ENCODE data around the gene PAX5. TPM values are rescaled to one million over a fixed set of nuclear protein-coding genes. Genes with fewer than 3 reads are reported as not detected.

PAX5 gene
- total and polyA plus RNA-seq, 2 donors (not counting 1 experiment from before 2014, with no cell fraction given), result not detected

DNA sequence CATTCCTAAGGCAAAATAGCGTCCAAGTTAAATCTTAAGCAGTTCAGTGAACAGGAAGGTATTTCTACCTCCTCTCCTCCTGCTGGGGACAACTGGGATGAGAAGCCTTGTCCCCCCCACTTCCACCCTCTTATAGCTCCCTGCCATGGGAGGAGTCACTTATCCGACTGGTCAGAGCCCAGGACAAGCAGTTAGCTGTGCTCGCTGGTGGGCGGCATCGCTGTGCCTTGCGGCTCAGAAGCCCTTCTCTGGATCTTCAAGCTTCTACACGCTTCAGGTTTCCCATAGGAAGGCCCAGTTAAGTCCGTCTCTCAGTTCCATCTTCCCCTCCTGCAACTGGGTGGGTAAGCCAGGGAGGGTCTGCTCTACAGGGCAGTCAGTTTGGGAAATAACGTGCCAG is 77.2 kb downstream of the PAX5 start:
- Histone ChIP-seq H3K9ac (ENCODE audit: insufficient read depth, low read length) (no peak overlapping the region), H3K27me3 (ENCODE audit: control insufficient read depth, insufficient read depth, low read length) (peaks cover 14% of the 10 kb centered on the region), H3K36me3 (ENCODE audit: control insufficient read depth, insufficient read depth, low read length) (no peaks in the 10 kb centered on the region), H3K79me2 (ENCODE audit: control insufficient read depth, insufficient read depth, low read length) (no peaks in the 10 kb centered on the region), H3K27ac (ENCODE audit: insufficient read depth, low read length) (no peak overlapping the region), H3K9me3 (ENCODE audit: control insufficient read depth, insufficient read depth, low read depth, low read length) (no peaks in the 10 kb centered on the region), H4K20me1 (ENCODE audit: control insufficient read depth, extremely low read depth, insufficient read depth, low read length) (no peaks in the 10 kb centered on the region), H3K4me1 (ENCODE audit: control insufficient read depth, extremely low read depth, insufficient read depth, low read length) (no peaks in the 10 kb centered on the region), H2AFZ (ENCODE audit: low read length) (no peak overlapping the region), H3K4me3 (replicated peaks in 1 of 4; ENCODE audit: control extremely low read depth in 1 of 4, insufficient read depth in 1 of 4, low read depth in 3 of 4, low read length in 4 of 4) (no peak overlapping the region), H3K4me2 (ENCODE audit: extremely low read depth, insufficient read depth, low read length) (no peak overlapping the region)
- TF ChIP-seq, protein P1, sequence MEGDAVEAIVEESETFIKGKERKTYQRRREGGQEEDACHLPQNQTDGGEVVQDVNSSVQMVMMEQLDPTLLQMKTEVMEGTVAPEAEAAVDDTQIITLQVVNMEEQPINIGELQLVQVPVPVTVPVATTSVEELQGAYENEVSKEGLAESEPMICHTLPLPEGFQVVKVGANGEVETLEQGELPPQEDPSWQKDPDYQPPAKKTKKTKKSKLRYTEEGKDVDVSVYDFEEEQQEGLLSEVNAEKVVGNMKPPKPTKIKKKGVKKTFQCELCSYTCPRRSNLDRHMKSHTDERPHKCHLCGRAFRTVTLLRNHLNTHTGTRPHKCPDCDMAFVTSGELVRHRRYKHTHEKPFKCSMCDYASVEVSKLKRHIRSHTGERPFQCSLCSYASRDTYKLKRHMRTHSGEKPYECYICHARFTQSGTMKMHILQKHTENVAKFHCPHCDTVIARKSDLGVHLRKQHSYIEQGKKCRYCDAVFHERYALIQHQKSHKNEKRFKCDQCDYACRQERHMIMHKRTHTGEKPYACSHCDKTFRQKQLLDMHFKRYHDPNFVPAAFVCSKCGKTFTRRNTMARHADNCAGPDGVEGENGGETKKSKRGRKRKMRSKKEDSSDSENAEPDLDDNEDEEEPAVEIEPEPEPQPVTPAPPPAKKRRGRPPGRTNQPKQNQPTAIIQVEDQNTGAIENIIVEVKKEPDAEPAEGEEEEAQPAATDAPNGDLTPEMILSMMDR (conservative IDR thresholded peaks at IDR 0.05 in 1 of 2, IDR thresholded peaks at IDR 0.05 in 1 of 2; ENCODE audit: low read depth in 1 of 2, low read length in 2 of 2), result no peak
- TF ChIP-seq EZH2 (IDR thresholded peaks at IDR 0.05; ENCODE audit: low read length, missing control alignments), result no peak
- no peak for DNase-seq (ENCODE audit: low read depth in 2 of 2)

GRCh38 chr9:36950389-36950788 is 83.7 kb downstream of the PAX5 start:
- Histone ChIP-seq H3K4me2 (ENCODE audit: extremely low read depth, insufficient read depth, low read length) (no peak overlapping the region), H3K27me3 (ENCODE audit: control insufficient read depth, insufficient read depth, low read length) (peaks cover 2% of the 10 kb centered on the region), H3K9me3 (ENCODE audit: control insufficient read depth, insufficient read depth, low read depth, low read length) (no peaks in the 10 kb centered on the region), H3K79me2 (ENCODE audit: control insufficient read depth, insufficient read depth, low read length) (no peaks in the 10 kb centered on the region), H4K20me1 (ENCODE audit: control insufficient read depth, extremely low read depth, insufficient read depth, low read length) (no peaks in the 10 kb centered on the region), H2AFZ (ENCODE audit: low read length) (no peak overlapping the region), H3K9ac (ENCODE audit: insufficient read depth, low read length) (no peak overlapping the region), H3K36me3 (ENCODE audit: control insufficient read depth, insufficient read depth, low read length) (no peaks in the 10 kb centered on the region), H3K27ac (ENCODE audit: insufficient read depth, low read length) (no peak overlapping the region), H3K4me1 (ENCODE audit: control insufficient read depth, extremely low read depth, insufficient read depth, low read length) (no peaks in the 10 kb centered on the region), H3K4me3 (replicated peaks in 1 of 4; ENCODE audit: control extremely low read depth in 1 of 4, insufficient read depth in 1 of 4, low read depth in 3 of 4, low read length in 4 of 4) (no peak overlapping the region)
- TF ChIP-seq, protein P1 (conservative IDR thresholded peaks at IDR 0.05 in 1 of 2, IDR thresholded peaks at IDR 0.05 in 1 of 2; ENCODE audit: low read depth in 1 of 2, low read length in 2 of 2), result no peak
- no peak for TF ChIP-seq EZH2 (IDR thresholded peaks at IDR 0.05; ENCODE audit: low read length, missing control alignments)
- DNase-seq (ENCODE audit: low read depth in 2 of 2), result no peak

- Histone ChIP-seq H4K20me1 (ENCODE audit: control insufficient read depth, extremely low read depth, insufficient read depth, low read length) (no peaks in the 10 kb centered on the region), H3K27me3 (ENCODE audit: control insufficient read depth, insufficient read depth, low read length) (peaks cover 2% of the 10 kb centered on the region), H3K36me3 (ENCODE audit: control insufficient read depth, insufficient read depth, low read length) (no peaks in the 10 kb centered on the region), H3K9ac (ENCODE audit: insufficient read depth, low read length) (no peak overlapping the region), H3K4me3 (replicated peaks in 1 of 4; ENCODE audit: control extremely low read depth in 1 of 4, insufficient read depth in 1 of 4, low read depth in 3 of 4, low read length in 4 of 4) (no peak overlapping the region), H3K79me2 (ENCODE audit: control insufficient read depth, insufficient read depth, low read length) (no peaks in the 10 kb centered on the region), H3K4me1 (ENCODE audit: control insufficient read depth, extremely low read depth, insufficient read depth, low read length) (no peaks in the 10 kb centered on the region), H3K4me2 (ENCODE audit: extremely low read depth, insufficient read depth, low read length) (no peak overlapping the region), H3K27ac (ENCODE audit: insufficient read depth, low read length) (no peak overlapping the region), H2AFZ (ENCODE audit: low read length) (no peak overlapping the region), H3K9me3 (ENCODE audit: control insufficient read depth, insufficient read depth, low read depth, low read length) (no peaks in the 10 kb centered on the region)
- DNase-seq (ENCODE audit: low read depth in 2 of 2), result no peak
- TF ChIP-seq, protein P1 (conservative IDR thresholded peaks at IDR 0.05 in 1 of 2, IDR thresholded peaks at IDR 0.05 in 1 of 2; ENCODE audit: low read depth in 1 of 2, low read length in 2 of 2), result no peak
These were observed 84.6 kb downstream of the PAX5 start for GRCh38 chr9:36949466-36949865.
